NOMO-1 treated with dmso at 0.1 percent for 144 hours (cell line): Measurements from ENCODE around the gene TNS1.

Source experiments
- DNase-seq: peaks from one replicate; lab custom pipeline; 2025; ENCODE audit not compliant: unreplicated experiment; lab: John Stamatoyannopoulos, UW

TNS1 gene

DNA sequence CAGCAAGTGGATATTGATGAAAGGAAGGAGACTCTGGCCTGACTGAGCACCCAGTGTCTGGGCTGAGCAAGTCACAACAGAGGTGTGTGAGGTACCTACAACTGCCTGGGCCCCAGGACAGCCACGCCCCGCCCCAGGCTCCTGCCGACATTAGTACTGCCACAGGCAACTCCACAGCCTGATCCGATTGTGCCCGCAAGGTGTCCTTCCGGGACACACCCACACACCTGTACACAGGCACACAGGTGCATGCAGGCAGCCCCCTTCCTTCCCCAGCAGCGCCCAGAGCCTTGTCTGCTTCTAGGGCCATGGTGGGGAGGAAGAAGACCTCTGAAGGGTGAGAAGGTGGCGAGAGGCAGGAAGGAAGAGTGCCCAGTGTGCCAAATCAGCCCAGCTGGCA is 83.6 kb downstream of the TNS1 start:
- DNase-seq = no peak

DNA sequence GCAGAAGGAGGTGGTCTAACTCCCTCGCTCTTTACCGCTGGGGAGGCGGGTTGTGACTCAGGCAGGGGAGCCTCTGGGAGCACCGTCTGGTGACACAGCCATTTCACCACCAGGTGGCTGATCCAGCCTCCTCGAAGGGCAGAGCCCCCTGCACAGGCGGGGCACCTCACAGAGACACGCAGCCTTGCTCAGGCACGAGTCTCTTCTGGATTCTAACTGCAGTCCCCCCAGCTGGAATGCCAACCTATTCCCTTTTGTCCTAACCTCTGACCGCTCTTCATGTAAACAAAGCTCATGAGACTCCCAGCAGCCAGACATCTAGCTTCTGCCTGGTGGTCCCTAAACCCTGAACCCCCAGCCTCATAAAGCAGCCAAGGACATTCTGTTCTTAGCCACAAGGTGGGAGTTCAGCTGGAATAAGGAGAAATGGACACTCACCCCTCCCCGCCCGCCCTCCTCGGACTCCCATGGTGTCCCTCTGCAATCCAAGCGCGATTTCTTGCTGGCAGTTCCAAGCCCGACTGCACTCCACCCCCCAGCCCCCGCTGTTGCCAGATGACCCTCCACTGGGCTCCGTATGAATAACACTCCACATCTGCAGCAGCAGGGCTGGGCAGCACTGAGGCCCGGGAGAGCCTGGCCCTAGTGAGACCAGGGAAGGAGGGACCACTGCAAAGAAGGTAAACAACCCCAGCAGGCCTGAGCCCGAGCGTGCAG is 84.3 kb downstream of the TNS1 start:
- no peak for DNase-seq

- no peak for DNase-seq
These were observed 86.1 kb downstream of the TNS1 start for GRCh38 chr2:217916504-217917254.

GRCh38 chr2:217915706-217916105 is 87.1 kb downstream of the TNS1 start:
- DNase-seq = no peak

GRCh38 chr2:217914878-217915277 is 87.9 kb downstream of the TNS1 start:
- no peak for DNase-seq

DNA sequence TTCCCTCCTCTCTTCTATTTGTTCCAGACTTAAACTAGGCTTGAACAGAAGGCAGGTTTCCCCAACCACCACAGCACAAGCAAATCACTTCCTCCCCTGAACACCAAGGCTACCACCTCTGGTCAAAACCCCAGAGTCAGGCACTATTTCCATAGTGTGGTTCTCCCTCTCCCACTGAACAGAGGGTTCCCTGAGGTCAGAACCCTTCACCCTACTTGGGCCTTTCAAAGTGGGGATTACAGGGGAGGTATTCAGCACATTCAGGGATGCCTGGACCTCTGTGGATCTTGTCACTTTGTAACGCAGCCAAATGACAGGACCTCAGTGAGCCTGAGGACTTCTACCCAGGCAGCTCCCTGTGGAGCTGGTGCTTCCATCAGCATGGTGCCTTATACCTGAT is 88.7 kb downstream of the TNS1 start:
- DNase-seq = no peak

DNA sequence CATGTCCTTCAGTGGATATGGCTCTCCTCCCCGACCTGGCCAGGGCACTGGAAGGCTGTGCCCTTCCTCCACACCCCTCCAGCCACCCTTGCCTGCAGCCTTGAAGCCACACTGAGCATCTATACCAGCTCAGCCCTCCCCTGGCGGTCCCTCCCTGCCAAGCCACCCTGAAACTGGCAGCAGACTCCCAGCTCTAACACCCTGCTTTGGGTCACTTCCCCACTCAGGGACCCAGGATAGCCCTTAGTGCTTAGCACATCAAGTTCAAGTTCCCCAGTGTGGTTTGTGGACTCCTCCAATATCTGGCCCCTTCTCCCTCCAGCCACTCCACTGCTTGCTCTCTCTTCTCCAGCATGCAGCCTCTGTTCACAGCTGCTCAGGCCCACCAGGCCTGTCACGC is 89.4 kb downstream of the TNS1 start:
- DNase-seq = no peak

- no peak for DNase-seq
These were observed 90.4 kb downstream of the TNS1 start for GRCh38 chr2:217912098-217913024.

- DNase-seq = no peak
These were observed 91.3 kb downstream of the TNS1 start for GRCh38 chr2:217911283-217912097.

DNA sequence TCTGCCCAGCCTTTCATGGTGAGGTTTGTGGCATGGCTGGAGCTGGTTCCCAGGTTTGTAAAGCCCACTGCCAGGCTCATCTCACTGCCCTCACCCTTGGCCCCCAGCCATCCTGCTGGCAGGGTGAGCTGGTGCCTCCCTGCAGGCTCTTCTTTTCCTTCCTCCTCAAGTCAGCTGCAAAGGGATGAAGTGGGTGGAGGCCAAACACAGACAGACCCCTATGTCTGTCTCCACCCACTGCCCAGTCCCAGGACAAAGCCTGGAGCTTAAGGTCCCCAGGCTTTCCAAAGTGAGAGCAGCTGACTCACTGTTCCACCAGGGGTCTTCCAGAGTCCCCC is 92.0 kb downstream of the TNS1 start:
- DNase-seq = no peak

DNA sequence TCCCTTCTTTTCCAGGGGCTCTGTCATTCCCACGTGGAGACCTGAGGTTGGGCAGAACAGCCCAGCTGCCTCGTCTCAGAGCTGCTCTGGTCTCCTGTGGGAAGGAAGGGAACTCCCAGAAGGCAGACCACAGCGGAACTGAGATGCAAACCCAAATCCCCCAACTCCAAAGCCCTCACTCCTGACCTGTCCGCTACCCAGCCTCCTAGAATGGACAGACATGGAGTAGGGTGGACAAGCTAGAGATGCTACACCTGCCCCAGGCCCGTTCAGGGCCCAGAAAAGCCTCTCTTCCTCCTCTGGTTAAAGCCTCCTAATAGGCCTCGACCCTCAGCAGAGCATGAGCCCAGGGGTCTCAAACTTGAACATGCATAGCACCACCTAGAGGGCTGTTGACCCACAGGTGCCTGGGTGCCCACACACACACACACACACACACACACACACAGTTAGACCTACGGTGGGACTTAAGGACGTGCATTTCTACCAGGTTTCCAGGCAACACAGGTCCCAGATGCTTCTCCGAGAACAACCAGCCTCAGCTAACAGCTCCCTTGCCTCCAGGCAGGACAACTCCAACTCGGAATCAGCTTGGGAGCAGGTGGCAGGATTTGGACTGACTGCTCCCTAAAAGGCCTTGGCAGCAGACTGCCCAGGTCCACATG is 93.5 kb downstream of the TNS1 start:
- no peak for DNase-seq

DNA sequence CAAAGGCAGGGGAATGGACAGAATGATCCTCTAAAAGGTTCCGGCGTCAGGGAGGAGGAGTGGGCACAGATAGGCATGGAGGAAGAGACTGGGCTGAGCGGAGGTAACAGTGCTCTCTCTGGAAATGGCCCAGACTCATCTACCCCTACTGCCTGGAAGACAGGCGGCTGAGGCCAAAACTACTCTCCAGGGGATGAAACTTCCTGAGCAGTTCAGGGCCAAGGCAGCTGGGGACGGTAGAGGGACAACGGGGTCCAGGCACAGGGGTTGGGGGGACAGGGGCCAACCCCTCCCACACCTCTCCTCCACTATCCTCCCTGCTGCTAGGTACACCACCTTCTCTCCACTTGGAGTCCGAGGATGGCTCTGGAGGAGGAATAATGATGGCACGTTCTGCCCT is 94.3 kb downstream of the TNS1 start:
- no peak for DNase-seq

DNA sequence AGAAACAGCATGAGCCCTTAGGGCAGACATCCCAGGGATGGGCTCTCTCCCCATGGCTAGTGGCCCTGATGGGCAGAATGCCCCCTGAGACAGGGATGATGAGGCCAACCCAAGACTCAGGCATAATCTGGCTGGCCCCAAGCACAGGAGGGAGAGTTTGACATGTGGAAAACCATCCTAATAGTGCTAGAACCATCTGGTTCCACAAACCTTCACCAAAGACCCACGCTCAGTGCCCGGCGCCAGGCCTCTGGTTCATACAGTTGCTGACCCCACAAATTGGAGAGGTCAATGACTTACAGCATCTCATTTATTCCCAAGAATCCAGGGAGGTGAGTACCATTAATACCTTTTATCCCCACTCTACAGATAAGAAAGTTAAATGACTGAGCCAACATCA is 95.5 kb downstream of the TNS1 start:
- DNase-seq = no peak

DNA sequence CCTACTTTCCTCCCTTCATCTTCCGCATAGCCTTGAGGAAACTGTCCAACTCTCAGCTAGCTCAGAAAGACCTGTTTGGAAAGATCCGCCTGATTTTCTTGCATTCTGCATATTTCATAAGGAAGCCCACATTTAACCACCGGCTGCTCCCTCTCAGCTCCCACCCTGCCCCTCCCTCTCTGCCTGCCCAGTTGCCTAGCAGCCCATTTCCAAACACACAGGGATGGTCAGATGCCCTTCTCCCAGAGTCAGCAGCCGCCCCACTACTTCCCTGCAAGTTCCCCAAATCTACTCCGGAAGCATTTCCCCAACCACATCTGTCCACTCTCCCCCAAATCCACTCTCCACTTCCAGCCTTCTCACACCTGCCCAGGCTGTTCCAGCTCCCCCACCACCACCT is 96.0 kb downstream of the TNS1 start:
- DNase-seq = no peak

DNA sequence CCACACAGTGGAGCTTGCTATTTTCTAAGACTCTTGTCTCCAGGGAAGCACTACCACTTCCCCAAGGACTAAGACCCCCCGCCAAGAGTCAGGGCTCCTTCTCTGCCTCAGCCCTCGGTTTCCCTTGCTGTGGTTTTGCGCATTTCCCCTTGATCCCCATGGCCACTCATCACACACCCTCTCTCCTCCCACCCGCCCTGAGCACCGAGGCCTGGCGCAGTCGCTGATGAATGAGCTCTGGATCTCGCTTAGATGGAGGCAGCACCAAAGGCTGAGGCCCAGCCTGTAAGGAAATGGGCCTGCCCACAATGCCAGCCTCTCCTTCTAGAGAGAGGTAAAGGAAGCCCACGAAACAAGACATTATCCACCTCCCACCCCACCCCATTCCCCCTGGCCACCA is 96.9 kb downstream of the TNS1 start:
- no peak for DNase-seq

- no peak for DNase-seq
These were observed 97.4 kb downstream of the TNS1 start for GRCh38 chr2:217905395-217905794.

- no peak for DNase-seq
These were observed 98.2 kb downstream of the TNS1 start for GRCh38 chr2:217904614-217904965.

GRCh38 chr2:217903859-217904613 is 98.8 kb downstream of the TNS1 start:
- DNase-seq = no peak

DNA sequence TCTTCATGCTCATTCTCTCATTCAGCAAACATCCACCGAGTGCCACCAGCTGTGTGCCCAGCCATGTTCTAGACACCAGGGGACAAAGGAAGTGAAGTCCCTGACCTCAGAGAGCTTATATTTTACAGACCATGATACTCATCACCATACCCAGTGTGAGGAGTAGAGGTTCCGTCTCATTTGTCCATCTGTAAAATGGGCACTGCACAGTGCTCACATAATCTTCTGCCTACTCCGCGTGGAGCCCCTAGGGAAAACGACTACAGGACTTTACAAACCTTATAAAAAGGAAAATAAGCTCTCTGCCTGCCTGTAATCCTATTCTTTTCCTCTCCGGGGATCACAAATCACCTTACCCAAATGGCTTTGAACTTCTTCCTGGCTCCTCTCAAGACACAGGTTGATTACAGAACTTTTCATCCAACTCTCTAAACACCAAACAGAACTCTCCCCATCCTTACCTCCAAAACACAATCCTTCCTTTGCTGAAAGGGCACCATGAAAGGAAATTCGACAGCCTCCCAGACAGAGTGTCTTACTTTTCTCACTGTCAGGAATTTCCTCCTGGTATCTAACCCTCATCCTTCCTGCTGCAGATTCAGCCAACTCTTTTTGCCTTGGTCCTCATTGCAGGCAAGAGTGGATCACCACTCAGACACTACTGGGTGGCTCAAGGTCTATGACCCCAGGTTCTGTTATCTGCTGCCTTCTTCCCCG is 99.5 kb downstream of the TNS1 start:
- DNase-seq = no peak
